Mesothelial cell of epicardium (in vitro differentiated cells): ENCODE results near the gene ZNF771. TPM values are rescaled to one million over a fixed set of nuclear protein-coding genes. Genes with fewer than 3 reads are reported as not detected.
A peak's percentile ranks its signal among the peaks of the same experiment; 100 is the strongest.

Source experiments
- DNase-seq, 2 experiments: peaks; one replicate each; pipeline ENCODE4 v3.0.0; 2021; ENCODE audit warnings: low spot score in 2 of 2; ENCODE audit not compliant: unreplicated experiment in 2 of 2
- H3K27ac Mint-ChIP-seq: 2 replicates; pipeline ENCODE4 v1.8.0; 2021; ENCODE audit warnings: mixed read lengths
- H3K27me3 Mint-ChIP-seq: 2 replicates; pipeline ENCODE4 v1.8.0; 2021; ENCODE audit warnings: low read depth, mixed read lengths
- H3K36me3 Mint-ChIP-seq: 2 replicates; pipeline ENCODE4 v1.8.0; 2021; ENCODE audit warnings: mixed read lengths
- H3K4me1 Mint-ChIP-seq: 2 replicates; pipeline ENCODE4 v1.8.0; 2021; ENCODE audit warnings: mixed read lengths
- H3K4me3 Mint-ChIP-seq: 2 replicates; pipeline ENCODE4 v1.8.0; 2021; ENCODE audit warnings: mild to moderate bottlenecking, moderate library complexity, mixed read lengths
- H3K9me3 Mint-ChIP-seq: 2 replicates; pipeline ENCODE4 v1.8.0; 2021; ENCODE audit warnings: mixed read lengths
- CTCF ChIP-seq: fragments of 200-600 bp; sonication (generic); IDR thresholded peaks from one replicate; pipeline ENCODE4 v1.5.0; 2021; ENCODE audit warnings: antibody characterized with exemption; ENCODE audit not compliant: unreplicated experiment
- total RNA-seq: library from RNA; stranded (reverse); gene quantifications from 3 replicates; pipeline ENCODE4 v1.2.1, GENCODE V29; 2021

ZNF771 gene
- total RNA-seq, 1 donor from 2014 or later, result 10.7 TPM

GRCh38 chr16:30377050-30377811 lies 30.2 kb upstream of the ZNF771 start:
- TF ChIP-seq CTCF, result no peak
- H3K4me1 Mint-ChIP-seq, result peaks cover 29% of the 10 kb centered on the region
- H3K9me3 Mint-ChIP-seq, result no peaks in the 10 kb centered on the region
- H3K36me3 Mint-ChIP-seq, result peaks cover 2% of the 10 kb centered on the region
- no peaks in the 10 kb centered on the region for H3K27me3 Mint-ChIP-seq
- peak overlapping the region; percentile 87 for H3K4me3 Mint-ChIP-seq
- H3K27ac Mint-ChIP-seq, result peak overlapping the region; percentile 100
- no peak for DNase-seq

GRCh38 chr16:30377812-30378235 lies 29.6 kb upstream of the ZNF771 start:
- H3K4me3 Mint-ChIP-seq, result peak overlapping the region; percentile 87
- no peaks in the 10 kb centered on the region for H3K27me3 Mint-ChIP-seq
- H3K9me3 Mint-ChIP-seq, result no peaks in the 10 kb centered on the region
- peak; percentile 77 to 89 for DNase-seq
- peaks cover 24% of the 10 kb centered on the region for H3K4me1 Mint-ChIP-seq
- no peak for TF ChIP-seq CTCF
- peaks cover 2% of the 10 kb centered on the region for H3K36me3 Mint-ChIP-seq
- peak overlapping the region; percentile 100 for H3K27ac Mint-ChIP-seq

- TF ChIP-seq CTCF, result no peak
- Mint-ChIP-seq H3K9me3 (no peaks in the 10 kb centered on the region), H3K27ac (peak overlapping the region; percentile 100)
Measured at GRCh38 chr16:30378236-30379157, 28.9 kb upstream of the ZNF771 start.

GRCh38 chr16:30379158-30379783 lies 28.1 kb upstream of the ZNF771 start:
- DNase-seq, result no peak
- H3K27ac Mint-ChIP-seq, result peak overlapping the region; percentile 100
- H3K4me1 Mint-ChIP-seq, result peaks cover 23% of the 10 kb centered on the region
- no peaks in the 10 kb centered on the region for H3K9me3 Mint-ChIP-seq
- no peak for TF ChIP-seq CTCF
- no peaks in the 10 kb centered on the region for H3K27me3 Mint-ChIP-seq
- peaks cover 2% of the 10 kb centered on the region for H3K36me3 Mint-ChIP-seq
- H3K4me3 Mint-ChIP-seq, result peak overlapping the region; percentile 87

More at GRCh38 chr16:30378236-30379157, 28.9 kb upstream of the ZNF771 start:
- DNase-seq, result peak; percentile 98
- peak overlapping the region; percentile 87 for H3K4me3 Mint-ChIP-seq
- H3K27me3 Mint-ChIP-seq, result no peaks in the 10 kb centered on the region
- peaks cover 2% of the 10 kb centered on the region for H3K36me3 Mint-ChIP-seq
- peaks cover 23% of the 10 kb centered on the region for H3K4me1 Mint-ChIP-seq

GRCh38 chr16:30380072-30380802 lies 27.2 kb upstream of the ZNF771 start:
- H3K27me3 Mint-ChIP-seq, result no peaks in the 10 kb centered on the region
- no peaks in the 10 kb centered on the region for H3K9me3 Mint-ChIP-seq
- peaks cover 2% of the 10 kb centered on the region for H3K36me3 Mint-ChIP-seq
- H3K27ac Mint-ChIP-seq, result peak overlapping the region; percentile 4
- no peak for DNase-seq
- peaks cover 23% of the 10 kb centered on the region for H3K4me1 Mint-ChIP-seq
- H3K4me3 Mint-ChIP-seq, result peak overlapping the region; percentile 87
- TF ChIP-seq CTCF, result no peak
